ENCODE measurements around the gene ISG20L2. TPM values are rescaled to one million over a fixed set of nuclear protein-coding genes. Genes with fewer than 3 reads are reported as not detected.

ISG20L2 gene
- total RNA-seq, 1 experiment from 2014 or later = 41.7 TPM

DNA sequence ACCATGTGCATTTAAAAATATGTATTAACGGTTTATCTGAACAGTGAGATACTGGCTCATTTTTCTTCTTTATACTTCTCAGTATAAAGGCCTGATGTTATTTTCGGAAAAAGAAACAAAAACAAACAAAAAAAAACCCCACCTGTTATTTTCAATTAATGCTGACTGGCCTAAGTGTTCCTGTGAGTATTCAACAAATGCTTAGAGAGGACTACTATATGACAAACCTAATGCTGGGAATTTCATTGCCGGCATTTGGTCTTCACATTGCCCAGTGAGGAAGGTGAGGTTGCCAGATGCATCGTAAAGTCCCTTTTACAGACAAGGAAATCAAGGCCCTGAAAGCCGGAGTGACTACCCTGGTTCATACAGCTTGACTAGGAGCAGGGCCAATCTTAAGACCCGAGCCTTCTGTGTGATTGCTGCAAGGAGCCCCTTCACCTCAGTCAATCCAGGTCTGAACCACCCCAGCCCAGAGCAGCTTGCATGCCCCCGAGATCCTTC, 11.7 kb upstream of the ISG20L2 start:
- no peak for DNase-seq (ENCODE audit: low read depth, low spot score)

DNA sequence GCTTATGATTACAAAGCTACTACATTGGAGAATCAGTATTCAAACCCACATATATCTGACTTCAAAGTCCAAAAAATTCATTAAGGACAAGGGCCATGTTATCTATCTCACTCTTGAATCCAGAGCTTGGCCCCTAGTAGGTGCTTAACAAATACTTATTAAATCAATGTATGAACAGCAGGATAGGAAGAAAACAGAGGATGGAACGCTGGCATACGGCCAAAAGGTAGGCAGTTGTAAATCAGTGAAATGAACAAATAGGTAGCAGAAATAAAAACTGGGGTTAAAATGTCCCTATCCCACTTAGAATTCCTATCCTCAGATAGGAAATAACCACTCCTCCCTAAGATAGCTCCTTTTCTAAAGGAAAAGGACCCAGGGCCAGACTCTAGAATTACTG, 10.3 kb upstream of the ISG20L2 start:
- RAD21 ChIA-PET (ENCODE audit: low non-redundant PET in 1 of 2, low total read pairs in 2 of 2, uncharacterized antibody in 2 of 2, unreplicated experiment in 2 of 2) = no interaction called here
- H3K9me2 ChIP-seq (ENCODE audit: insufficient read depth) = no peaks in the 10 kb centered on the region
- BruUV-seq (replicated peaks) = no TSS peak
- no peak overlapping the region for H3K4me3 ChIP-seq (replicated peaks in 1 of 2; ENCODE audit: low read depth in 1 of 2, low read length in 2 of 2)
- H3K36me3 ChIP-seq (ENCODE audit: control insufficient read depth in 1 of 2, insufficient read depth in 2 of 2, low read length in 2 of 2) = peaks cover 20 to 27% of the 10 kb centered on the region in 2 experiments; a peak in 3 of 4 replicates
- no peak overlapping the region for H3K27ac ChIP-seq (ENCODE audit: low read depth, low read length)
- H3K9ac ChIP-seq (ENCODE audit: low read length) = no peak overlapping the region
- CTCF ChIA-PET = interaction anchor here (1.1 to 1.3 kb wide), 2 partner anchors 12 to 49 kb away, joined by 4 to 5 read pairs; no protein-coding TSS in a partner anchor
- H3K9me3 ChIP-seq (ENCODE audit: control insufficient read depth in 1 of 2, insufficient read depth in 1 of 2, low read depth in 1 of 2, low read length in 2 of 2) = no peaks in the 10 kb centered on the region
- POLR2A ChIA-PET = interaction anchor here (1.2 kb wide), 1 partner anchor 10 kb away, joined by 3 read pairs; the partner anchor contains the start of genes ISG20L2 and METTL25B
- no peak for ATAC-seq
- peaks cover 35% of the 10 kb centered on the region for H3K79me2 ChIP-seq (ENCODE audit: insufficient read depth, low read length)
- no peaks in the 10 kb centered on the region for H3K27me3 ChIP-seq (ENCODE audit: insufficient read depth, low read length)
- H4K20me1 ChIP-seq (ENCODE audit: insufficient read depth) = no peaks in the 10 kb centered on the region
- TF ChIP-seq, protein P1, sequence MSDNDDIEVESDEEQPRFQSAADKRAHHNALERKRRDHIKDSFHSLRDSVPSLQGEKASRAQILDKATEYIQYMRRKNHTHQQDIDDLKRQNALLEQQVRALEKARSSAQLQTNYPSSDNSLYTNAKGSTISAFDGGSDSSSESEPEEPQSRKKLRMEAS (IDR thresholded peaks at IDR 0.05) = no peak
- no peak for TF ChIP-seq TCF7L2 (IDR thresholded peaks at IDR 0.05; ENCODE audit: borderline replicate concordance, extremely low read depth, insufficient read depth, insufficient read length)
- no peak for TF ChIP-seq YY1 (IDR thresholded peaks at IDR 0.05; ENCODE audit: extremely low read depth, insufficient replicate concordance, low read depth, low read length)
- no peak for TF ChIP-seq ZFX (IDR thresholded peaks at IDR 0.05)
- no peak for TF ChIP-seq JUND (IDR thresholded peaks at IDR 0.05)
- no peak for TF ChIP-seq EZH2phosphoT487 (IDR thresholded peaks at IDR 0.05; ENCODE audit: borderline replicate concordance)
- TF ChIP-seq POLR2AphosphoS5 (IDR thresholded peaks at IDR 0.05; ENCODE audit: low read depth, low read length) = no peak
- TF ChIP-seq SIN3A (IDR thresholded peaks at IDR 0.05; ENCODE audit: low read depth) = no peak
- no peak for TF ChIP-seq CEBPB (IDR thresholded peaks at IDR 0.05; ENCODE audit: low read depth)
- TF ChIP-seq FOSL1 (IDR thresholded peaks at IDR 0.05; ENCODE audit: low read depth) = no peak
- no peak for TF ChIP-seq SP1 (IDR thresholded peaks at IDR 0.05; ENCODE audit: low read depth)
- no peak for TF ChIP-seq ZNF274 (IDR thresholded peaks at IDR 0.05; ENCODE audit: low read depth, low read length)
- TF ChIP-seq, protein P2, sequence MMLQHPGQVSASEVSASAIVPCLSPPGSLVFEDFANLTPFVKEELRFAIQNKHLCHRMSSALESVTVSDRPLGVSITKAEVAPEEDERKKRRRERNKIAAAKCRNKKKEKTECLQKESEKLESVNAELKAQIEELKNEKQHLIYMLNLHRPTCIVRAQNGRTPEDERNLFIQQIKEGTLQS (IDR thresholded peaks at IDR 0.05) = no peak
- H3K4me1 ChIP-seq (ENCODE audit: control insufficient read depth in 1 of 2, insufficient read depth in 2 of 2, low read length in 2 of 2) = peaks cover 11 to 16% of the 10 kb centered on the region in 2 experiments
- no peak for DNase-seq (ENCODE audit: low read depth, low spot score)
- intact Hi-C loops (cut with micrococcal nuclease) = no loop called here
- H3K4me2 ChIP-seq (ENCODE audit: low read length) = no peak overlapping the region
- no peak overlapping the region for H2AFZ ChIP-seq (ENCODE audit: low read depth, low read length, poor library complexity, severe bottlenecking)

More for the DNA sequence above, 11.7 kb upstream of the ISG20L2 start:
- ChIA-PET POLR2A (interaction anchor here (0.9 to 1.6 kb wide), 6 partner anchors 12 to 79 kb away, joined by 3 to 28 read pairs (median 4); partner anchors contain the start of genes ISG20L2, METTL25B and PRCC), CTCF (interaction anchor here (1.1 to 1.6 kb wide), 4 partner anchors 13 to 188 kb away, joined by 6 to 21 read pairs (median 10); partner anchors contain the start of gene METTL25B), RAD21 (ENCODE audit: low non-redundant PET in 1 of 2, low total read pairs in 2 of 2, uncharacterized antibody in 2 of 2, unreplicated experiment in 2 of 2) (interaction anchor here (1.0 to 1.6 kb wide), 5 partner anchors 12 to 51 kb away, joined by 4 to 5 read pairs (median 5); partner anchors contain the start of genes PRCC (in 2 of the 2), ISG20L2 (in 1 of the 2) and METTL25B (in 1 of the 2))
- peak overlapping the region; percentile 79 for H3K4me2 ChIP-seq (ENCODE audit: low read length)
- H3K9ac ChIP-seq (ENCODE audit: low read length) = peak overlapping the region; percentile 89
- ATAC-seq = peak; percentile 12
- peaks cover 47% of the 10 kb centered on the region for H3K79me2 ChIP-seq (ENCODE audit: insufficient read depth, low read length)
- intact Hi-C loops (cut with micrococcal nuclease) = loop anchor here (10.0 kb wide), 1 partner anchor 235 kb away; the partner anchor contains the start of gene MEF2D
- H3K4me3 ChIP-seq (replicated peaks in 1 of 2; ENCODE audit: low read depth in 1 of 2, low read length in 2 of 2) = peak overlapping the region; percentile 67 to 80
- BruUV-seq (replicated peaks) = TSS peak; percentile 50
- no peaks in the 10 kb centered on the region for H3K9me3 ChIP-seq (ENCODE audit: control insufficient read depth in 1 of 2, insufficient read depth in 1 of 2, low read depth in 1 of 2, low read length in 2 of 2)
- no peak overlapping the region for H2AFZ ChIP-seq (ENCODE audit: low read depth, low read length, poor library complexity, severe bottlenecking)
- no peaks in the 10 kb centered on the region for H3K9me2 ChIP-seq (ENCODE audit: insufficient read depth)
- peak overlapping the region; percentile 84 for H3K27ac ChIP-seq (ENCODE audit: low read depth, low read length)
- H3K36me3 ChIP-seq (ENCODE audit: control insufficient read depth in 1 of 2, insufficient read depth in 2 of 2, low read length in 2 of 2) = peaks cover 25 to 38% of the 10 kb centered on the region in 2 experiments; a peak in 3 of 4 replicates
- no peak for TF ChIP-seq CEBPB (IDR thresholded peaks at IDR 0.05; ENCODE audit: low read depth)
- no peaks in the 10 kb centered on the region for H3K27me3 ChIP-seq (ENCODE audit: insufficient read depth, low read length)
- H4K20me1 ChIP-seq (ENCODE audit: insufficient read depth) = no peaks in the 10 kb centered on the region
- peaks cover 11 to 22% of the 10 kb centered on the region in 2 experiments for H3K4me1 ChIP-seq (ENCODE audit: control insufficient read depth in 1 of 2, insufficient read depth in 2 of 2, low read length in 2 of 2)

Measured in HCT116 (cell line).